ENCODE results near the gene GPR89B.
"Not testable (repeated sequence)": the region's sequence is repeated elsewhere in the genome, so short reads cannot be mapped to it uniquely, and the experiment has no call there.

Gene GPR89B

DNA sequence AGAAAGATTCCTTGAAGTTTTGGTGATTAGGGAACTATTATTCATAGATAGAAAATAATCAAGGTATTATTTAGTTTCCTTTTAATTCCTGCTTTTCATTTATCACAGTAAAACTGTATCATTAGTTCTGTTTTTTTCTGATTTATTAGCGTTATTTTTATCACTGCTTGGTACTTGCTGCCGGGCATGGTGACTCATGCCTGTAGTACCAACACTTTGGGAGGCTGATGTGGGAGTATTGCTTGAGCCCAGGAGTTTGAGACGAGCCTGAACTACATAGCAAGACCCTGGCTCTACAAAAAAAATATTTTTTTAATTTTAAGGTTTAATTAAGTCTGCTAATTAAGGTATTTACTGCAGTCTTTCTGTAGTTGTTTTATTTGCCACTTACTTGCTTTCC, 59.7 kb downstream of the GPR89B start:
- in situ Hi-C loops (cut with HindIII; ENCODE audit: low pct_unique_long_range_greater_than_20kb, low sequenced_read_pairs); DNase-seq (ENCODE audit: low read depth in 1 of 2, low spot score in 1 of 2): not testable (repeated sequence)

GRCh38 chr1:147992916-147993315, 64.7 kb downstream of the GPR89B start:
- in situ Hi-C loops (cut with HindIII; ENCODE audit: low pct_unique_long_range_greater_than_20kb, low sequenced_read_pairs); DNase-seq (ENCODE audit: low read depth in 1 of 2, low spot score in 1 of 2): not testable (repeated sequence)

DNA sequence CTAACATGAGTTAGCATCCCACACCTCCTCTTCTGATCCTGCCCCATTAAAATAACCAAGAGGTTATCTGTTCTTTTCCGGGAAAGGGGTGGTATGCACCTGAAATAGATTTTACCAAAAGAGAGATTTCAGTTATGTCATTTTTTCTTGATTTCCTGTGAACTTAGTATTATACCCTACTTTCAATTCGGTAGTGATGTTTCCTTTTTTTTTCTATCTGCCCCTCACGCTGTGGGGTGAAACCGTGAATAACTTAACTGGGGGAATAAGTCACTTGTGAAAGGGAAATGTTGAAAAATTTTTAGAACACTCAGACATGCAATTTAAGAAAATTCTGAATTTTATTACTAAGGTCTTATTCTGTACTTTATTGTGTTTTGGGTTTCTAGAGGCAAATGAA, 65.2 kb downstream of the GPR89B start:
- in situ Hi-C loops (cut with HindIII; ENCODE audit: low pct_unique_long_range_greater_than_20kb, low sequenced_read_pairs); DNase-seq (ENCODE audit: low read depth in 1 of 2, low spot score in 1 of 2): not testable (repeated sequence)

GRCh38 chr1:147993825-147994615, 65.8 kb downstream of the GPR89B start:
- DNase-seq (ENCODE audit: low read depth in 1 of 2, low spot score in 1 of 2); in situ Hi-C loops (cut with HindIII; ENCODE audit: low pct_unique_long_range_greater_than_20kb, low sequenced_read_pairs): not testable (repeated sequence)

DNA sequence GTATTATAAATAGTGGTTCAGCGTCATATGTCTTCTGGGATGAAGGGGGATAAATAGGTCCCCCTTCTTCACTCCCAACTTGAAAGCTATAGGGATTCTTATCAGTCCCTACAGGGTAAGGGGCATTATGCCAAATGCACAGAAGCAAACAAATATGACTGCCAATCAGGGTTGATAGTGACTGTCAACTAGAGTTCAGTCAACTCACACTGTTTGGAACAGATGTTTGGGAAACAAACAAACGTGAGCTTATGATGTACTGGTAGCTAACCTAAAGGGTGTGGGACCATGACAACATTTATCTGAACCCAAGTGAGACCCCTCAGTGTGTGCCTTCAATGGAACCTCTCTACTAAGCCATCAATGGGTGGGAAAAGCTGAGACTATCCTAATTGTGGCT, 67.9 kb downstream of the GPR89B start:
- DNase-seq (ENCODE audit: low read depth in 1 of 2, low spot score in 1 of 2); in situ Hi-C loops (cut with HindIII; ENCODE audit: low pct_unique_long_range_greater_than_20kb, low sequenced_read_pairs): not testable (repeated sequence)

DNA sequence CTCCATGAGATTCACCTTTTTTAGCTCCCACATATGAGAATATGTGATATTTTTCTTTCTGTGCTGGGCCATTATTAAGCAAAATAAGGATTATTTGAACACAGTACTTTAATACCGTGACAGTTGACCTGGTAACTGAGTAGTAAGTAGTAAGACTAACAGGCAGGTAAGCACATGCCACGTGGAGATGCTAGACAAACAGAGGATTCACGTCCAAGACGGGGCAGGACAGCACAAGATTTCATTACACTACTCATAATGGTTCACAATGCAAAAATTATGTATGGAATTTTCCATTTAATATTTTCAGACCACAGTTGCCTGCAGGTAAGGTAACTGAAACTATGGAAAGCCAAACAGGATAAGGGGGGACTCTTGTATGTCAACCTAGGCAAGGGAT, 79.5 kb downstream of the GPR89B start:
- in situ Hi-C loops (cut with HindIII; ENCODE audit: low pct_unique_long_range_greater_than_20kb, low sequenced_read_pairs); DNase-seq (ENCODE audit: low read depth in 1 of 2, low spot score in 1 of 2): not testable (repeated sequence)

DNA sequence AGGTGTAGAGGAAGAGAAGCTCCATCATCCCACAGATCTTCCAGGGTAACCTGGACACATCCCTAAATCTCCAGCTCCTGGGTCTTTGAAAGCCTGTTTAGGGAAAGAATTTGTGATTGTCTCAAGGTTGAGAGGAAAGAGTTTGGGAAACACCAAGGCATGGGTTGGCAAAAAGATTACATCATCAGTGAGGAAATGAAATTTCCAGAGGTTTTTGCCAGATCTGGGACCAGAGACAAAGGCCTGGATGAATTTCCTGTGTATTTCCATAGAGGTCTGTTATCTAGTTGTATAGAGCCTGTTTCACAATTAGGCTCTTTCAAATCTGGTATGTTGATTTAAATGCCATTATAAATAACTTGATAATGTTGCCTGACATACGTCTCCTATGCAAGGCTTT, 82.3 kb downstream of the GPR89B start:
- in situ Hi-C loops (cut with HindIII; ENCODE audit: low pct_unique_long_range_greater_than_20kb, low sequenced_read_pairs) = no loop called here
- TF ChIP-seq JUND (IDR thresholded peaks at IDR 0.05; ENCODE audit: low read depth) = no peak
- no peak for DNase-seq (ENCODE audit: low read depth in 1 of 2, low spot score in 1 of 2)

DNA sequence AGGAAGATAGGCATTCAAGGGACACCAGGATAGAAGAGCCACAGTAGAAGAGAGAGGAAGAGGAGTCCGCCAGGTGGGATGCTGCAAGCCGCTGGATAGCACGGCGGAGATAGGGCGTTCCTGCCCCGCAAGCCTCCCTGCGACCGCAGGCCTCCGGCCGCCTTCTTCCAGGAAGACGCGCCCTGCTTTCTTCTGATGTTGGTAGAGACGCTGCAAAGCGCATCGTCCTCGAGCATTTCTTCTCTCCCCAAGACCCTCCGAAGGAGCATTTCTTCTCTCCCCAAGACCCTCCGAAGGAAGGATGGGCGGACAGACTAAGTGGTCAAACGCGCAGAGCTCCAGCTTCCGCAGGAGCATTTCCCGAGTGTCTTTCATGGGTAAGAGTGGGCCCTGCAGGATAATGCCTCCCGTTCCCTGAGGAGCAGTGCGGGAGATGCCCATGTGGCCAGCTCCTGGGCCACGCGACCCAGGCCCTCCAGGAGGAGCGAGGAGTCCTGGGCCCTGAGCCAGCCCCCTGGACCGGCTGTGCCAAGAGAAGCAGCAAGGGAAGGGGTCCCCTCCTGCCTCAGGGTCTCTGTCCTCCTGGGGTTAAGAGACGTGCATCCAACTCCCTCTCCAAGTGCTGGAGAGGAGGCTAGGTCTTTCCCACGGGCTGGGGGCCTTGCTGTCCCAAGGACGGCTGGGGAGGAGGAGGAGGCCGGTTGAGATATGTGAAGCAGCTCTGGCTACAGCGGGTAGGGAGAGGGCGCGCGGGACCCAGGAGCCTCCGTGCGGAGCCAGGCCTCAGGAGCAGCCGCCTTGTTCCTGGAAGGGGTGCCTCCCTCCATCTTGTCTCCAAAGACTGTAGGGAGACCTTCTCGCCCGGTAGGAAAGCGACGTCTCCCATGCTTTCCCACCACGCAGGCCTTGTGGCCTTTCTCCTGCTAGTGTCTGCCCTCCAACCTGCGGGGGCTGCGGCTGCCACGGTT, 85.2 kb downstream of the GPR89B start:
- DNase-seq (ENCODE audit: low read depth in 1 of 2, low spot score in 1 of 2) = not testable (repeated sequence)

GRCh38 chr1:148014289-148015200, 86.3 kb downstream of the GPR89B start:
- DNase-seq (ENCODE audit: low read depth in 1 of 2, low spot score in 1 of 2); in situ Hi-C loops (cut with HindIII; ENCODE audit: low pct_unique_long_range_greater_than_20kb, low sequenced_read_pairs): not testable (repeated sequence)

More for the DNA sequence above, 85.2 kb downstream of the GPR89B start:
- in situ Hi-C loops (cut with HindIII; ENCODE audit: low pct_unique_long_range_greater_than_20kb, low sequenced_read_pairs) = not testable (repeated sequence)

DNA sequence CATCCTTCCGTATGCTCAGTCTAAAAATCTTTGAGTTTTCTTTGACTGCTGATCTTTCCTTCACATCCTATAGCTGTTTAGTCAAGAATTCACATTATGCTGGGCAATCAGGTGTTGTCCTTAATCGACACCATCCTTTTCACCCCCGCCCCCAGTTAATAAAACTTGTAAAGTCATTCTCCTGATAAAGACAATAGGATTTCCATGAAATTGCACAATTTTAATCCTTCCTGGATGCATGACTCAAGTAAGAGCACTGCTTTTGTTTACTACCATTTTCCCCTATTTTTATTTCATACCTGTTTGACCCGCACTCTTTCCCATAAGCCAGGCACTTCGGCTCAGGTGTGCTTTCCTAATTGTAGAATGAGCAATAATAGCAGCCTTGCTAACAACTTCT, 96.7 kb downstream of the GPR89B start:
- DNase-seq (ENCODE audit: low read depth in 1 of 2, low spot score in 1 of 2); in situ Hi-C loops (cut with HindIII; ENCODE audit: low pct_unique_long_range_greater_than_20kb, low sequenced_read_pairs): not testable (repeated sequence)

- in situ Hi-C loops (cut with HindIII; ENCODE audit: low pct_unique_long_range_greater_than_20kb, low sequenced_read_pairs); DNase-seq (ENCODE audit: low read depth in 1 of 2, low spot score in 1 of 2): not testable (repeated sequence)
Observed at GRCh38 chr1:148027004-148027403, 98.8 kb downstream of the GPR89B start.

DNA sequence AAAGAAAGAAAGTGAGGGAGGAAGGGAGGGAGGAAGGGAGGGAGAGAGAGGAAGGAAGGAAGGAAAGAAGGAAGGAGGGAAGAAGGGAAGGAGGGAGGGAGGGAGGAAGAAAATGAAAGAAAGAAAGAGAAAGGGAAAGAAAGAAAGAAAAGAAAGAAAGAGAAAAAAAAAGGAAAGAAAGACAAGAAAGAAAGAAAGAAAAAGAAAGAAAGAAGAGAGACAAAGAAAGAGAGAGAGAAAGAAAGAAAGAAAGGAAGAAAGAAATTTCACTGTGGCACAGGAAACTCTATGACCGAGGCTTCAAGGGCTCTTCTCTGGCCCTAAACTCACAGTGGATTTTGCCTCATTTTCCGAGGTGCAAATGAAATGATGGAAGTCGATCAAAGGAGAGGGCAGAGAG, 104.0 kb downstream of the GPR89B start:
- DNase-seq (ENCODE audit: low read depth in 1 of 2, low spot score in 1 of 2); in situ Hi-C loops (cut with HindIII; ENCODE audit: low pct_unique_long_range_greater_than_20kb, low sequenced_read_pairs): not testable (repeated sequence)

DNA sequence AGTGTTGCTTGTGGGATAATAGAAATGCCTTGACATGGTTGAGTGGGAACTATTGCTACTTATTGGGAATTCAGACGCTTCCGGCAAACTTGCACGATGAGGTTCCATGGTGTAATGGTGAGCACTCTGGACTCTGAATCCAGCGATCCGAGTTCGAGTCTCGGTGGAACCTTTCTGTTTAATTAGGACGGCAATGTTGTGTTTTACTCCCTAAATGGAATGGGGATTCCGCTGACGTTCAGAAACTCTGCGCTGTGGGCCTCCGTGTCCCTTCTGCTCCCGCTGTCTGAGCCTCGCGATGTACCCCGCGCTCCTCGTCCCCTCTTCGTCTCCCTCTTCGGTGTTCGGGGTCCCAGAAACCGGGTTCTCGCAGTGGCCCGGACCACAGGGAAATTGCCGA, 104.5 kb downstream of the GPR89B start:
- in situ Hi-C loops (cut with HindIII; ENCODE audit: low pct_unique_long_range_greater_than_20kb, low sequenced_read_pairs); DNase-seq (ENCODE audit: low read depth in 1 of 2, low spot score in 1 of 2): not testable (repeated sequence)

- in situ Hi-C loops (cut with HindIII; ENCODE audit: low pct_unique_long_range_greater_than_20kb, low sequenced_read_pairs); DNase-seq (ENCODE audit: low read depth in 1 of 2, low spot score in 1 of 2): not testable (repeated sequence)
Observed at GRCh38 chr1:148033147-148033546, 104.9 kb downstream of the GPR89B start.

GRCh38 chr1:148037850-148038461, 109.7 kb downstream of the GPR89B start:
- in situ Hi-C loops (cut with HindIII; ENCODE audit: low pct_unique_long_range_greater_than_20kb, low sequenced_read_pairs); DNase-seq (ENCODE audit: low read depth in 1 of 2, low spot score in 1 of 2): not testable (repeated sequence)

Data from T47D (cell line).